Lung (tissue), 12 donors: ENCODE results near the gene MAU2. TPM values are rescaled to one million over a fixed set of nuclear protein-coding genes. Genes with fewer than 3 reads are reported as not detected.

Source experiments
- ATAC-seq: fragments of 200-7000 bp; cut with Tn5 transposase; one replicate; pipeline ENCODE4 v1.9.1; 2020; ENCODE audit warnings: moderate number of reproducible peaks; ENCODE audit not compliant: insufficient read depth, low FRiP score
- DNase-seq, 3 donors: peaks; one replicate each; pipeline ENCODE4 v3.0.0-alpha.2; 2013 to 2017
- H3K27ac ChIP-seq, 2 donors: one replicate each; pipeline ENCODE4 v1.5.1; 2013; ENCODE audit warnings: mild to moderate bottlenecking in 2 of 2, moderate library complexity in 2 of 2, control low read depth in 1 of 2, inconsistent platforms in 1 of 2, low read depth in 1 of 2, low read length in 1 of 2
- H3K27me3 ChIP-seq, 3 donors: one replicate each; pipeline ENCODE4 v1.5.1; 2013; ENCODE audit warnings: low read length in 2 of 3; ENCODE audit not compliant: control insufficient read depth in 3 of 3, insufficient read depth in 3 of 3
- H3K36me3 ChIP-seq, 4 donors: one replicate each; pipeline ENCODE4 v1.5.1; 2013; ENCODE audit warnings: low read length in 4 of 4, mild to moderate bottlenecking in 1 of 4, moderate library complexity in 1 of 4; ENCODE audit not compliant: control insufficient read depth in 4 of 4, insufficient read depth in 4 of 4
- H3K4me1 ChIP-seq, 5 donors: one replicate each; pipeline ENCODE4 v1.5.1; 2013; ENCODE audit warnings: low read length in 5 of 5, mild to moderate bottlenecking in 2 of 5, moderate library complexity in 1 of 5; ENCODE audit not compliant: control insufficient read depth in 5 of 5, insufficient read depth in 5 of 5
- H3K4me3 ChIP-seq: one replicate; pipeline ENCODE4 v1.5.1; 2013; ENCODE audit warnings: mild to moderate bottlenecking, control low read depth, moderate library complexity
- H3K9ac ChIP-seq, 2 donors: one replicate each; pipeline ENCODE4 v1.5.1; 2013; ENCODE audit warnings: low read length in 2 of 2, control low read depth in 1 of 2; ENCODE audit not compliant: insufficient read depth in 1 of 2
- H3K9me3 ChIP-seq, 4 donors: one replicate each; pipeline ENCODE4 v1.5.1; 2013; ENCODE audit warnings: low read length in 3 of 4, mild to moderate bottlenecking in 1 of 4, moderate library complexity in 1 of 4; ENCODE audit not compliant: control insufficient read depth in 4 of 4, insufficient read depth in 3 of 4
- CTCF ChIP-seq: IDR thresholded peaks from 2 replicates; pipeline ENCODE4 v1.5.1; 2012; ENCODE audit warnings: mild to moderate bottlenecking; ENCODE audit errors: control extremely low read depth, extremely low read depth
- WGBS, 2 donors: extraction: QIAGEN DNeasy Blood & Tissue Kit; methylation state at CpG; one replicate each; pipeline ENCODE4 v1.1.7; 2013; 5-methylcytosine and 5-hydroxymethylcytosine counted together
- polyA plus RNA-seq, 2 donors: library from polyadenylated mRNA; stranded (reverse); fragments of 200-250 nt; gene quantifications; one replicate each; pipeline ENCODE4 v1.2.1, GENCODE V29; 2013
- total RNA-seq, 2 donors: library from RNA; depleted of rRNA in 1 of 2; stranded (reverse); fragments of >200 nt in 1 of 2; gene quantifications; one replicate each; pipeline ENCODE4 v1.2.1, GENCODE V29; 2014 to 2021
- donor health status: control.
- donor health status: control.
- donor health status: Bipolar disorder and iron deficiency.
- donor health status: healthy.
- donor health status: DM: yes; HTN: yes; CAD: no.

MAU2 gene
- total and polyA plus RNA-seq, 4 donors = 21.6 to 68.0 (median 44.5) TPM

DNA sequence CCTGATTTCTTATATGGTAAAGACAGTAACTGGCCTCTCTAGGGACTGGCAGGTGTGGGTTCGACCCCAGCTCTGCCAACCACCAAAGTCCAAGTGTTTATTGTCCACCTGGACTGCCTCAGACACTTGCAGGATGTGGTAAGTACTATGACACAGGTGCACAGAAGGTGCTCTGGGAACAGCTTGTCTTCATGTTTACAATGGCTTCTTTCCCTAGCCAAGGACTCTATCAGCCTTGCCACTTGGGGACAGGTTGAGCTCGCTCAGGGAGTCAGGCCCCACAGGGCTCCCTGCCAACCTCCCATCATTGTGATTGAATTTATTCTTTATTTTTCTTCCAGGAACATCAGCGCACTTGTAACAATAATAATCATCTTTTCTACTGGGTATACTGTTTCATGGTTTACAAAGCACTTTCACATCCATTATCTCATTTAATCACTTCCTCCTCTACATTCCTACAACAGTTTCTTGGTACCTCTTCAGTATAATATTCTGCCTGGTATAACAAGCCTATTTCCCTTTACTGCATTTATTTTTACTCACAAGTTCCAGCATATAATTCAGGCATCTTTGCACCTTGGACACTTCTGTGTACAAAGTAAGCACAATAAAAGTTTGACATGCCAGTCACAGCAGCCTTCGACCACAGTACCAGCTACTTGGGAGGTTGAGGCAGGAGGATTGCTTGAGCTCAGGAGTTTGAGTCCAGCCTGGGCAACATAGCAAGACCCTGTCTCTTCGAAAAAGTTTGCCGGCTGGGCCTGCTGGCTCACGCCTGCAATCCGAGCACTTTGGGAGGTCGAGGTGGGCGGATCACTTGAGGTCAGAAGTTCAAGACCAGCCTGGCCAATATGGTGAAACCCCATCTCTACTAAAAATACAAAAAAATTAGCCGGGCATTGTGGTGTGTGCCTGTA lies 60.6 kb downstream of the MAU2 start:
- 73 to 87% methylated on average over 11 of the region's 11 CpGs for WGBS, 2 donors
- Histone ChIP-seq H3K9ac (no peak overlapping the region), H3K27me3 (no peaks in the 10 kb centered on the region), H3K4me1 (peaks cover 0 to 14% (median 4%) of the 10 kb centered on the region in 5 donors), H3K27ac (peak overlapping the region in 1 of 2 donors; percentile 80), H3K9me3 (no peaks in the 10 kb centered on the region), H3K36me3 (no peaks in the 10 kb centered on the region), H3K4me3 (no peak overlapping the region)
- ATAC-seq (no peak), DNase-seq (peak in 1 of 3 donors; percentile 44)
- TF ChIP-seq CTCF = no peak

- no peaks in the 10 kb centered on the region for H3K27me3 ChIP-seq
- 95 to 97% methylated on average over 8 of the region's 8 CpGs for WGBS, 2 donors
- no peak overlapping the region for H3K27ac ChIP-seq
- TF ChIP-seq CTCF = no peak
- DNase-seq (no peak), ATAC-seq (no peak)
- H3K4me1 ChIP-seq = peaks cover 2 to 18% (median 6%) of the 10 kb centered on the region in 5 donors
- H3K9ac ChIP-seq = no peak overlapping the region
- H3K36me3 ChIP-seq = no peaks in the 10 kb centered on the region
- H3K4me3 ChIP-seq = no peak overlapping the region
- no peaks in the 10 kb centered on the region for H3K9me3 ChIP-seq
Measured at GRCh38 chr19:19382118-19382517, 61.5 kb downstream of the MAU2 start.

DNA sequence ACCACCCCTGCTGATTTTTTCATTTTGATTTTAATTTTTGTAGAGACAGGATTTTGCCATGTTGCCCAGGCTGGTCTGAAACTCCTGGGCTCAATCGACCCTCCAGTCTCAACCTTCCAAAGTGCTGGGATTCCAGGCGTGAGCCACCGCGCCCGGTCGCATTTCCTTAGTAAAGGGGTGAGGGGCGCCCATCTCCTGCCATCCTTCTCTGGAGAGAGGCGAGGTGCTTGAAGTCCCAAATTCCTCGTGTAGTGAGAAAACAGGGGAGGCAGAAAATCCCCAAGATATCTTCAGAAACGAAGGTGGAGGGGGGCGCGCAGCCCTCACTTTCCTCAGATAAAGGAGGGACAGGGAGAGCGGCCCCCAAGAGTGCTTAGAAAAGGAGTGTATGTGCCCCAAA lies 63.9 kb downstream of the MAU2 start:
- DNase-seq (no peak), ATAC-seq (no peak)
- Histone ChIP-seq H3K4me3 (no peak overlapping the region), H3K27me3 (no peaks in the 10 kb centered on the region), H3K9me3 (no peaks in the 10 kb centered on the region), H3K27ac (peak overlapping the region in 1 of 2 donors; percentile 81), H3K9ac (no peak overlapping the region), H3K4me1 (peaks cover 7 to 26% (median 11%) of the 10 kb centered on the region in 5 donors), H3K36me3 (no peaks in the 10 kb centered on the region)
- WGBS, 2 donors = 60 to 80% methylated on average over 13 of the region's 13 CpGs
- TF ChIP-seq CTCF = no peak
